Tibial artery (tissue), 4 donors: ENCODE data around the gene PMEPA1.
A peak's percentile ranks its signal among the peaks of the same experiment; 100 is the strongest.

ENCODE experiments used
- DNase-seq, 2 donors: peaks; one replicate each; pipeline ENCODE4 v3.0.0-alpha.2; 2019
- H3K27ac ChIP-seq, 2 donors: fragments of 200-600 bp; sonication (generic) in 1 of 2; 1 replicate in 1 of 2; 2 replicates in 1 of 2; pipeline ENCODE4 v1.5.1; 2018 to 2019; ENCODE audit warnings: mild to moderate bottlenecking in 1 of 2
- H3K27me3 ChIP-seq, 2 donors: fragments of 200-600 bp; sonication (generic) in 1 of 2; one replicate each; pipeline versions ENCODE4 v1.5.1 to v1.6.0; 2016 to 2019
- H3K36me3 ChIP-seq, 3 donors: fragments of 200-600 bp; sonication (generic) in 2 of 3; one replicate each; pipeline ENCODE4 v1.5.1; 2016 to 2019; ENCODE audit warnings: mild to moderate bottlenecking in 2 of 3
- H3K4me1 ChIP-seq, 4 donors: fragments of 200-600 bp; sonication (generic) in 2 of 4; 1 replicate in 3 of 4; 2 replicates in 1 of 4; pipeline ENCODE4 v1.5.1; 2016 to 2019
- H3K4me3 ChIP-seq, 2 donors: fragments of 200-600 bp; sonication (generic) in 1 of 2; 1 replicate in 1 of 2; 2 replicates in 1 of 2; pipeline ENCODE4 v1.5.1; 2018 to 2019; ENCODE audit warnings: mild to moderate bottlenecking in 2 of 2
- H3K9me3 ChIP-seq, 3 donors: fragments of 200-600 bp; sonication (generic) in 1 of 3; one replicate each; pipeline ENCODE4 v1.5.1; 2016 to 2019
- intact Hi-C: fragments of 100-400 bp; cut with DNase I; formaldehyde crosslinking; loops from one replicate; pipeline ENCODE4 v1.15.0; 2023; ENCODE audit warnings: low total_unique reads
- TF ChIP-seq, protein P1 (sequence below), 2 experiments: fragments of 200-600 bp in 1 of 2; fragments of 450-650 bp in 1 of 2; IDR thresholded peaks; one replicate each; pipeline ENCODE4 v1.5.1; 2017 to 2019; ENCODE audit warnings: antibody characterized with exemption in 2 of 2, mild to moderate bottlenecking in 1 of 2, moderate library complexity in 1 of 2

Gene PMEPA1

DNA sequence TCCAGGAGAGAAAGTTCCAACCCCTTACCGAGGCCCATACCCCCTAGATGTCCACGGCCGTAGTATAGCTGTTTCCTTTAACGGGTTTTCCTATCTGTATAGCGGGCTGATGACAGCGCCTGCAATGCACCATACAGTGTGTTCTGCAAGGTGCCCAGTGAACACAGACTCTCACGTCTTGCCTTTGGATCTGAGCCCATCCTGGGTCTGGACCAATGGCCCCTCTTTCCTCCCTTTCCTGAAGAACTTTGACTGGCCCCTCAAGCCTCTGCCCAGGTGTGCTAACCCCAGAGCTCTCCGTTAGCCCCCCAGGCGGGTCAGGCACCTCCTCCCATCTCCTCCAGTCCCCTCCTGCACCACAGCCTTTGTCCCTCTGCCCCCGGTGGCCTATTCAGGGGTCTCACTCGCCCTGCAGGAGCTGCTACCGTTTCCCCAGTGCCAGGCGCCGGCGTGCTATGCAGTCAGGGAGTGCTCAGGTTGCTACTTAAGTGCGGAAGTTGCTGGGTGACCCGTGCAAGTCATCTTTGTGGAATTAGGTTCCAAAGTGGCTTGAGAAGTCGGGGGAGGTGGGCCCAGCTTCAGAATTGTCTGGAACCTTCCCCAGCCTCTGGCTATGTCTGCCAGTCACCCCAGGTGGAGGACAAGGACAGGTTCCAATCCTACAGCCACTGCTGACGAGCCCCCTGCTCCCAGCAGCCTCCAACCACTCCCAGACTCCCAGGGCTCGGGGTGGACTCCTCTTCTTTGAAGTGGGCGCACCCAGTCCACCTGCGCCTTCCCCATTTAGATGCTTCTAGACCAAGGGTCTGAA is 54.6 kb downstream of the PMEPA1 start:
- DNase-seq = peak in 1 of 2 donors; percentile 63

GRCh38 chr20:57654363-57654997 is 55.3 kb downstream of the PMEPA1 start:
- H3K4me1 ChIP-seq = peaks cover 0 to 43% (median 16%) of the 10 kb centered on the region in 4 donors
- H3K4me3 ChIP-seq = no peak overlapping the region
- intact Hi-C loops = loop anchor here (2.0 kb wide), 1 partner anchor 524 kb away; no protein-coding TSS in a partner anchor
- peak in 1 of 2 donors; percentile 78 for DNase-seq
- H3K27me3 ChIP-seq = no peaks in the 10 kb centered on the region
- H3K36me3 ChIP-seq = peaks cover 61 to 85% (median 67%) of the 10 kb centered on the region in 3 donors
- H3K27ac ChIP-seq = peak overlapping the region; percentile 10 to 71
- no peaks in the 10 kb centered on the region for H3K9me3 ChIP-seq
- TF ChIP-seq, protein P1, sequence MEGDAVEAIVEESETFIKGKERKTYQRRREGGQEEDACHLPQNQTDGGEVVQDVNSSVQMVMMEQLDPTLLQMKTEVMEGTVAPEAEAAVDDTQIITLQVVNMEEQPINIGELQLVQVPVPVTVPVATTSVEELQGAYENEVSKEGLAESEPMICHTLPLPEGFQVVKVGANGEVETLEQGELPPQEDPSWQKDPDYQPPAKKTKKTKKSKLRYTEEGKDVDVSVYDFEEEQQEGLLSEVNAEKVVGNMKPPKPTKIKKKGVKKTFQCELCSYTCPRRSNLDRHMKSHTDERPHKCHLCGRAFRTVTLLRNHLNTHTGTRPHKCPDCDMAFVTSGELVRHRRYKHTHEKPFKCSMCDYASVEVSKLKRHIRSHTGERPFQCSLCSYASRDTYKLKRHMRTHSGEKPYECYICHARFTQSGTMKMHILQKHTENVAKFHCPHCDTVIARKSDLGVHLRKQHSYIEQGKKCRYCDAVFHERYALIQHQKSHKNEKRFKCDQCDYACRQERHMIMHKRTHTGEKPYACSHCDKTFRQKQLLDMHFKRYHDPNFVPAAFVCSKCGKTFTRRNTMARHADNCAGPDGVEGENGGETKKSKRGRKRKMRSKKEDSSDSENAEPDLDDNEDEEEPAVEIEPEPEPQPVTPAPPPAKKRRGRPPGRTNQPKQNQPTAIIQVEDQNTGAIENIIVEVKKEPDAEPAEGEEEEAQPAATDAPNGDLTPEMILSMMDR (IDR thresholded peaks at IDR 0.05) = peak; percentile 90 to 96

More for the DNA sequence above, 54.6 kb downstream of the PMEPA1 start:
- intact Hi-C loops = loop anchor here (2.0 to 5.0 kb wide), 3 partner anchors 312 to 524 kb away; no protein-coding TSS in a partner anchor
- Histone ChIP-seq H3K4me1 (peaks cover 0 to 50% (median 20%) of the 10 kb centered on the region in 4 donors), H3K9me3 (no peaks in the 10 kb centered on the region), H3K36me3 (peaks cover 58 to 82% (median 62%) of the 10 kb centered on the region in 3 donors), H3K27me3 (no peaks in the 10 kb centered on the region), H3K4me3 (no peak overlapping the region), H3K27ac (peak overlapping the region; percentile 10 to 71)
- TF ChIP-seq, protein P1 (IDR thresholded peaks at IDR 0.05) = no peak

DNA sequence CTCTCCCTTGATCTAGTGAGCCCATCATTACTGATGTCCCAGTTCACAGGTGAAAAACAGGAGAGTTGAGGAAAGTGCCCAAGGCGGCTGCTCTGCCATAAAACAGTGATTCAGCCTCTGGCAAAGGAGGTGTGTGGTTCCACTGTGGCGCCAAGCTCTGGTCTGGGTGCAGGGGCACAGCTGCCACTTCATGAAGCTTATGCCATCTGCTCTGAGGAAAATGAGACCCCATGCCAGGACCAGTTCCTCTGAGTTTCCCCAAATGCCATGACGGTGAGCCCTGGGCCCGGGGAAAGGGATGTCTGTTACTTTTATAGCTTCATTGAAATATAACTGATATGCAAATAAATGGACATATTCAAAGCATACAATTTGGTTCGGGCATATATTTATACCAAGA is 55.9 kb downstream of the PMEPA1 start:
- intact Hi-C loops = loop anchor here (2.0 kb wide), 1 partner anchor 525 kb away; no protein-coding TSS in a partner anchor
- TF ChIP-seq, protein P1 (IDR thresholded peaks at IDR 0.05) = no peak
- Histone ChIP-seq H3K36me3 (peaks cover 55 to 85% (median 61%) of the 10 kb centered on the region in 3 donors), H3K27me3 (no peaks in the 10 kb centered on the region), H3K4me3 (no peak overlapping the region), H3K27ac (no peak overlapping the region), H3K4me1 (peaks cover 0 to 37% (median 16%) of the 10 kb centered on the region in 4 donors), H3K9me3 (no peaks in the 10 kb centered on the region)
- no peak for DNase-seq

DNA sequence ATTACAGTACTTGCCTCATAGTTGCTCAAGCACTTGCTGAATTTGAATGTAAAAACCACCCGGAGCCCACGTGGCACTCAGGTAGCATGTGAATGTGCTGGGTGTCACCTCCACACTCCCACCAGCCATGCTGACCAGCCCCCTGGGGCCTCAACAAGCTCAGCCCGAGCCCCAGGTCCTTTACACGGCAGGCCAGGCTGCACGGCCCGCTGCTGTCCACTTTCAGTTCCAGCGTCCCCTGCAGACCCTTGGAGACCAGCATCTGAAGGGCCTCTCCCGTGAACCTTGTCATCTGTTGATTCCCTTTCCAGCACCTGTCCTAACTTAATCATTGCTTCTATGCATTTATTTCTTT is 56.3 kb downstream of the PMEPA1 start:
- Histone ChIP-seq H3K9me3 (no peaks in the 10 kb centered on the region), H3K4me1 (peaks cover 0 to 33% (median 16%) of the 10 kb centered on the region in 4 donors), H3K27me3 (no peaks in the 10 kb centered on the region), H3K27ac (no peak overlapping the region), H3K4me3 (no peak overlapping the region), H3K36me3 (peaks cover 51 to 81% (median 57%) of the 10 kb centered on the region in 3 donors)
- DNase-seq = no peak
- TF ChIP-seq, protein P1 (IDR thresholded peaks at IDR 0.05) = no peak
- intact Hi-C loops = no loop called here

DNA sequence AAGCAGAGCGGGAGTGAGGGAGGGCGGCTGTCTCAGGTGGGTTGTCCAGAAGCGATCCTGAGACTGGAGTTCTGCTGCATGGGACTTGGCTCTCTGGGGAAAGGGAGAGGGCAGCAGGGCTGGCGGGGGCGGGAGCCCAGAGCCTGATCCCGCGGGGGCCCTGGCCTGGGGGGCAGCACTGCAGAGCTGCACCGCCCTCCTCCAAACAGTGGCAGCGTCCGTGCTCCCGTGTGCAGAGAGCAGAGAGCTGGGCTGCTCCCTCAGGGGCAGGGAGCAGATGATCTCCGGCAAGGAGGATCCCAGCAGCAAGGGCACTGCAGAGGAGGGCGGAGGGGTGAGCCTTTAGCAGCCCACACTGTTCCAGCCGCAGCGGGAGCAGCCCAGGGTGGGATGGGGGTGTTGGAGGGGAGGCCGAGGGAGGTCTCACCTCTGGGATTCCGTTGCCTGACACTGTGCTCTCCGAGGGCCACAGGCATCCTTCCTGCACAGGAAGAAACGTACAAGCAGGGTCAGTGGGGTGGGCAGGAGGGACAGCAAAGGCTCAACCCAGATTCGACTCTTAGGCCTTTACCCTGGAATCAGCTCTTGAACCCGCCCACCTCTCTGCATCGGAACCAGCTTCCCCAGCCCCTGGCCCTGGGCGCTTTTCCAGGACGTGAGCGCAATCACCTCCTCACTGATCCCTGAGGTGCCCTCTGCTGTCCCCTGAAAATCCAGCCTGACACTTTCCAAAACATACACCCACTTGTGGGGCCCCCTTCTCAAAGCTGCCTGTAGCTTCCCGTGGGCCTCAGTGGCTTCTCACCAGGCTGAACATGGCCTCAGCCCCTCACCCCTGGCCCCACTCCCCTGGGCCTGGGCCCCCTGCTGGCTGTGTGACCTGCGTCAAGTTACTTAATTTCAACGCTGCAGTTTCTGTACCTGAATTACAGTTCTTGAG is 56.9 kb downstream of the PMEPA1 start:
- Histone ChIP-seq H3K27ac (no peak overlapping the region), H3K9me3 (no peaks in the 10 kb centered on the region), H3K4me3 (no peak overlapping the region), H3K36me3 (peaks cover 45 to 75% (median 53%) of the 10 kb centered on the region in 3 donors), H3K27me3 (no peaks in the 10 kb centered on the region), H3K4me1 (peaks cover 0 to 27% (median 10%) of the 10 kb centered on the region in 4 donors)
- peak in 1 of 2 donors; percentile 63 for DNase-seq
- TF ChIP-seq, protein P1 (IDR thresholded peaks at IDR 0.05) = no peak
- intact Hi-C loops = no loop called here
